ENCODE results near the gene ACSF3.
A peak's percentile ranks its signal among the peaks of the same experiment; 100 is the strongest.

ACSF3 gene

GRCh38 chr16:89093602-89094251 is at the start of gene ACSF3:
ACSF3 (plus strand) TSS chr16:89093852; CDS start chr16:89100682, 6,830 bp downstream.
- peak; percentile 72 to 93 (median 81) for DNase-seq

GRCh38 chr16:89044418-89045180 is 49.1 kb upstream of the ACSF3 start:
- DNase-seq = no peak

DNA sequence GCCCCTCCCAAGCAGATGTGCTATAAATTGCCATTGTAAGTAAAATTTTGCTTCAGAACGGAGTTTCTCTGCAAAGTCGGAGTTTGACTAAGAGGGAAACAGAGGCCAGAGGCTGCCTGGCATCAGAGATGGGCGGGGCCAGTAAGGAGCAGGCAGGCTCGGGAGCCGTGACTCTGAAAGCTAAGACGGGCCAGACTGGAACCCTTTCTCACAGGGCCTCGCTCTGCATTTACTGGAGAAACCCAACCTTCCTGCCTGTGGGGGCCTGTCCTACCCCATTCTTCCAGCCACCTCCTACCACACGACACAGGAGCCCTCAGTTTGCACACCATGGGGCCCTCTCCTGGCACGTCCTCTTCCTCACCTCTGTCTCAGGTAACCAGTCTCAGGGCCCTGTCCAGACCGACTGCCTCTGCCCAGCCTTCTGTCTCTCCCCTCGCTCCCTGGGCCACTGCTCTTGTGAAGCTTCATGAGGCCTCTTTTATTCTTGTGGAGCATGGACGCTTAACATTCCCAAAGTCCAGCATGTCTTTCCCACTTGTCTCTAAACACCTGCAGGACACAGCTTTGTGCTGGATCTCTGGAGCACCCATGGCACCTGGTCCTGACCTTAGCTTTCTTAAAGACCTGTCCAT is 48.4 kb upstream of the ACSF3 start:
- DNase-seq = no peak

- no peak for DNase-seq
Observed at GRCh38 chr16:89045881-89046280, 47.8 kb upstream of the ACSF3 start.

DNA sequence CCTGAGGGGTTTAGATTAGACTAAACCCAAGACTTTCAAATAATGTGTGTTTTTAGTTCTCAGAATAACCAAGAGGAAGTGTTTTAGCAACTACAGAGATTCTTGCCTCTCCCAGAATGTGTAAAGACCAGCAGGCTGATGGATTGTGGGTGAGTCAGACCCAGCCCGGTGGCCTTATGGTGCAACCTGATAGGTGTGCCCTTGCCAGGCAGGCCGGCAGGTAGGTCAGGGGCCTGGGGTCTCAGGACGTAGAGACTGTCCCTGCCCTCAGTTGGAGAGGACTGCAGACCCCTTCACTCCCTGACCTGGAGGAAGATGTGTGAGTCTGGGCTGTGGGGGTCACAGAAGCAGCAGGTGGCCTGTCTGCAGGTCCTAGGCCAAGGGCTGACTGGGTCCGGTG is 47.2 kb upstream of the ACSF3 start:
- peak in 1 of 3 donors; percentile 15 for DNase-seq

DNA sequence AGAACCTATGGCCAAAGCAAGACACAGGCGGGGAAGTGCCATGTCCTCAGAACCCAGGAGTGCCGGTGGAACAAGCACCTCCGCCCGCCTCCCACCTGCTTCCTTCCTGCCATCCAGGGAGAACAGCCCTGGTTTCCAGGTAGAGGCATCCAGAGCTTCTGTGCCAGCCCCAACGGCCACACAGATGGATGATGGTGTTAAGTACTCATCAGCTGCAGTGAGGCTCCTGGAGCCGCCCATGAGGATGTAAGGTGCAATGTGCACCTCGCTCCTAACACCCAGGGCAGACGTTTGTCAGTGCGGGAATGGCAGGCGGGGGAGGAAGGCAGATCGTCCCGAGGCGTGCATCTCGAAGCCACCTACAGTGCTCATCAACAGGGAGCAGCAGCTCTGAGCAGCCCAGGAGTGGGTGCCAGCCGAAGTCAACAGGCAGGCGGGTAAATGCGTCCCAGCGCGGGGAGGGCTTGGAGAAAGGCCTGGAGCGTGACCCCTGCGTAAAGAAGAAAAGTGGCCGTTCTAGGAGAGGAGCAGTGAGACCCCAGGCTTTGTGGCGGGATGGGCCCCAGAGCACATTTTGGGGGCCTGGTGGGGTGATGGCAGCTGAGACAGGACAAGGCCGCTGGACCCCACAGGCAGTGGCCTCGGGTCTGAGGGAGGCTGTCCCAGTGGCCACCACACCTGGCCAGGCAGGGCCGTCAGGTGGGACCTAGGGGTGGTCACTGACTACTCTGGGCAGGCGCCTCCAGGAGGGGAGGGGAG is 46.1 kb upstream of the ACSF3 start:
- no peak for DNase-seq

- DNase-seq = no peak
Observed at GRCh38 chr16:89048090-89048725, 45.4 kb upstream of the ACSF3 start.

DNA sequence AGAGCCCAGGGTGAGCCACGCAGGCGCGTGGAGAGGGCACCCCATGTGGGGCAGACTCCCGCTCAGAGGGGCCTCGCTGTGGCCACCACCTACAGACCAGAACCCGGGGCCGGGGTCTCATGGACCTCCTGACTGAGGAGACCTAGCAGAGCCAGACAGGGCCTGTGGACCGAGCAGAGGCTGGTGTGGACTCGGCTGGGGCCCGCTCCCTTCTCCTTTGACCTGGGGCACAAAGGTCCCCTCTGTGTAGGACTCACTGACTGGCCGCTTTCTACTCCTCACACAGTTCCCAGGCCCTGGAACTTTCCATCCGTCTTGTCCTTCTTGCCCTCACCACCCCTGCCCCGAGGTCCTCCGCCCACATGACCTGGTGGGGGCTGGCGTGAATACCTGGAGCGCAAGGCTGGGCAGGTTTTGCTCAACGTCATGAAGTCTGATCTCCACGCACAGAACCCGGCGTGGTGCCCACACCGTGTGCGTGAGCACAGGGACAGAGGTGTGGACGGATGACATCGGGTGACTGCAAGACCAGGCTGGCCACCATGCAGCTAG is 44.7 kb upstream of the ACSF3 start:
- DNase-seq = no peak

DNA sequence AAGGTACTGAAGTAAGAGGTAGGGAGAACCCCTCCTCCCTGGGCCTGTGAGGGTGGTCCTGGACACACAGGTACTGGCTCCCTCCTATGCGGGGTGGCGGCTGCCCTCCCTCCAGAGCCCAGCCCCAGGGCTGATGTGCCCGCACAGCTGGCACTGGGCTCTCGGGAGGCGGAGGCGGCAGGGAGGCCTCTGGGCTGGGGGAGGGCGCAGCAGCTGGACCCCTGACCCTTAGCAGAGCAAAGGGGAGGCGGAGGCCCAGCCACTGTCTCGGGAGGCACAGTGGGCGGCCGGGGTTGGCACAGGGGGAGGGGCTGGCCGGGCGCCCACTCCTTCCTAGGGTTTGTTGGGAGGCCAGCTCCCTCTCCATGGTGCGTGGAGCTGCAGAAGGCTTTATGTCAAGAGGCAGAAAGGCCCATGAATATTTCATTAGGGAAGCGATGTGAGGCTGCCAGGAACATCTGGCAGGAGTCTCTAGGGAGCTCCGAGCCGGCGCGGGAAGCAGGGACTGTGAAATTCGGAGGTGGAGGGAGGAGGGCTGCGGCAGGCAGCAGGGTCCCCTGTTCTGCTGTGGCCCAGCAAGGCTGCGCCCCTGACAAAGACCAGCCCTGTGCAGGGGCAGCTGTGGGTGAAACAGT is 44.1 kb upstream of the ACSF3 start:
- DNase-seq = no peak

DNA sequence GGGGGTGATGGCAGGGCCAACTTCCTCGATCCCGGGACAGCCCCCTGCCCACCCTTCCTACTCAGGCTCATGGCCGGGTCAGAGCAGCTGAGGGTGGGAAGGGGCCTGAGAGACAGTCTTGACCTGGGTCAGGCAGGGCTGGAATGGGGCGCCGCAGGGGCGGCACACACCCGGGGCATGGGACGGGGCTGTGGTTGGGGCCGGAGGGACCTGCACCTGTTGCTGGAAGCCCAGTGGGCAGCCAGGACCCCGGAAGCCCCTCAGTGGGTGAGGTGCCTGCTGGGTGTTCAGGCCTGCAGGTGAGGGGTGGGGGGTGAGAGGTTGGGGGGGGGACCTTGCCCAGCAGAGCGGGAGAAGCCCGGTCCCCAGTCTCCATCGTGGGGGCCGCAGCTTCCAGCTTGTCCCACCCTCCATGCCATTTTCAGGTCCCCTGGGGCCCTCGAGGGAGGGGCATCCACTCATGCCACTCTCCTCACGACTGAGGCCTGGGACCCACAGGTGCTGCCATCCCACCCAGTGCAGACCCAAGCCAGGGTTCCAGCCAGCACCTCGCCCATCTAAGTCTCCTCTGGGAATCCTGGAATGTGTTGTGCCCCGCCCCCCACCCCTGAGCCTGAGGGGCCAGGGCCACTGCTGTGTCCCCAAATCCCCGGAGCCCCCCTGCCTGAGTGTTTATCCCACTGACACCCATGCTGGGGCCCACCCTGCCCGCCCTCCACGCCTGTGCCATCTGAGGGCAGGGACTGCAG is 43.4 kb upstream of the ACSF3 start:
- DNase-seq = no peak

GRCh38 chr16:89050868-89051311 is 42.8 kb upstream of the ACSF3 start:
- DNase-seq = no peak

DNA sequence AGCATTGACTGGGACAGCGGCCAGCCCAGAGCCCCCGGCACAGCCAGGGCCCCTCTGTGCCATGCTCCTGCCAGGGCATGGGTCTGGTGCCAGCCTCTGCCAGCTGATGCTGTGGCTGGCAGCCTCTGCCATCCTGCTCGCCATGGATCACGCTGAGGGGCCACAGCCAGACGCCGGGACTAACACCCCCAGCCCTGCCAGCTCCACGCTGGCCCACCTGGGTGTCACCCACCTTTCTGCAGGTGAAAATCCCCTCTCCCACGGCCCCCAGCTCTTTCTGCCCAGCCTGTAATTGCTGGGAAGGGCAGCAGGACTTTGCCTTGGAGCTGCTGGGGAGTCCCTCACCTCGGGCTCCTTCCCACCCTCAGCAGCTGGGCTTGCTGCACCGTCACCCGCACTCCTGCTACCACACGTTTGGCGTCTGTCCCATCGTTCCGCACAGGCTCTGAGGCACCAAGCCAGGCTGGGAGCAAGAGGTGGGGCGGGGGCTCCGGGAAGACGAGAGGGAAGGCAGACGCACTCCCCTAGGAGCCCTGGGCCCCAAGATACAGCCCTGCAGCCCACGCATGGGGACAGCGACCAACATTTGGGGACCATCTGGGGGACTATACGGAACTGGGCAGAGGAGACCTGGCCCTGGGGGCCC is 42.0 kb upstream of the ACSF3 start:
- no peak for DNase-seq

- no peak for DNase-seq
Observed at GRCh38 chr16:89052191-89052889, 41.3 kb upstream of the ACSF3 start.

- peak; percentile 61 to 70 (median 63) for DNase-seq
Observed at GRCh38 chr16:89052890-89053724, 40.5 kb upstream of the ACSF3 start.

DNA sequence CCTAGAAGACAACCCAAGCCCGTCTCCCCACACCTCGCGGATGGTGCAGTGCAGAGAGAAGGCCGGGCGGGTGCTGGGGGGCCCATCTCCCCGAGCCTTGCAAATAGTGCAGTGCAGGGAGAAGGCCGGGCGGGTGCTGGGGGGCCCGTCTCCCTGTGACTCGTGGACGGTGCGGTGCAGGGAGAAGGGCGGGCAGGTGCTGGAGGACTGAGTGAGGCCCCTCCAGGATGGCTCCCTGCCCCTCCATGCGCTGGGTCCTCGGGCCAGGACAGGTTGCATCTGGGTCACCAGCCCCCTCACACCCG is 40.0 kb upstream of the ACSF3 start:
- no peak for DNase-seq

GRCh38 chr16:89054261-89054661 is 39.4 kb upstream of the ACSF3 start:
- no peak for DNase-seq

DNA sequence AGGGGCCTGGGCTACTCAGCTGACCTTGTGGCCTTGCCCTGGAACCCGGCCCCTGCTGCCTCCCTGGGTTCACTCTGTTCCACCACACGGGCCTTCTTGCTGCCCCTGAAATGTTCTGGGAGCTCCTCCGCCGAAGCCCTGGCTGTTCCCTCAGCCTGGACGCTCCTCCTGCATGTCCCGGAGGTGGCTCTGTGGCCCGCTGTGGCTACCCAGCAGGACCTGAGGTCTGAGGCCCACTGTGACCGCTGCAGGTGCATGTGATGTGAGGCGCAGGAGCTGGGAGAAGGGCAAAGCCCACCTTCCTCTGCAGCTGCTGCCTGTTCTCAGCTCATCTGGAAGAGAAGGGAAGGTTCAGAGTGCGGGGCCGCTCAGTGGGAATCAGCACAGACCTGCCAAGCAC is 38.9 kb upstream of the ACSF3 start:
- DNase-seq = no peak

GRCh38 chr16:89055313-89055712 is 38.3 kb upstream of the ACSF3 start:
- no peak for DNase-seq

GRCh38 chr16:89055894-89056555 is 37.6 kb upstream of the ACSF3 start:
- no peak for DNase-seq

Measured in suppressor macrophage treated with lipopolysaccharide for 1 hour (primary cell).